HS-27A (cell line): ENCODE measurements around the gene TMPRSS12.
"Not testable (repeated sequence)": the region's sequence is repeated elsewhere in the genome, so short reads cannot be mapped to it uniquely, and the experiment has no call there.

ENCODE experiments used
- DNase-seq: peaks from one replicate; pipeline ENCODE4 v3.0.0-alpha.2; 2012; ENCODE audit warnings: low read depth, missing footprints

Gene TMPRSS12

GRCh38 chr12:50859621-50860310 lies 17.0 kb downstream of the TMPRSS12 start:
- no peak for DNase-seq

- peak; percentile 12 for DNase-seq
These were observed 19.6 kb downstream of the TMPRSS12 start for GRCh38 chr12:50862316-50862715.

- DNase-seq, result no peak
These were observed 22.5 kb downstream of the TMPRSS12 start for GRCh38 chr12:50865266-50865665.

GRCh38 chr12:50868881-50869280 lies 26.2 kb downstream of the TMPRSS12 start:
- DNase-seq, result not testable (repeated sequence)

- DNase-seq, result no peak
These were observed 39.8 kb downstream of the TMPRSS12 start for GRCh38 chr12:50882563-50882962.

GRCh38 chr12:50887191-50887590 lies 44.5 kb downstream of the TMPRSS12 start:
- DNase-seq, result no peak

- DNase-seq, result no peak
These were observed 45.9 kb downstream of the TMPRSS12 start for GRCh38 chr12:50888666-50889065.

GRCh38 chr12:50894241-50894640 lies 51.5 kb downstream of the TMPRSS12 start:
- no peak for DNase-seq

- DNase-seq, result no peak
These were observed 59.0 kb downstream of the TMPRSS12 start for GRCh38 chr12:50901685-50902113.

- not testable (repeated sequence) for DNase-seq
These were observed 65.8 kb downstream of the TMPRSS12 start for GRCh38 chr12:50908479-50908878.

GRCh38 chr12:50912361-50912760 lies 69.6 kb downstream of the TMPRSS12 start:
- DNase-seq, result not testable (repeated sequence)

- no peak for DNase-seq
These were observed 70.5 kb downstream of the TMPRSS12 start for GRCh38 chr12:50913224-50913623.

- no peak for DNase-seq
These were observed 72.3 kb downstream of the TMPRSS12 start for GRCh38 chr12:50914872-50915484.

GRCh38 chr12:50916292-50916691 lies 73.6 kb downstream of the TMPRSS12 start:
- no peak for DNase-seq

GRCh38 chr12:50918584-50919316 lies 76.0 kb downstream of the TMPRSS12 start:
- no peak for DNase-seq

- no peak for DNase-seq
These were observed 80.1 kb downstream of the TMPRSS12 start for GRCh38 chr12:50922820-50923219.

- DNase-seq, result peak; percentile 2
These were observed 80.8 kb downstream of the TMPRSS12 start for GRCh38 chr12:50923361-50924130.

- peak; percentile 17 for DNase-seq
These were observed 81.4 kb downstream of the TMPRSS12 start for GRCh38 chr12:50924131-50924438.

GRCh38 chr12:50924439-50925341 lies 82.0 kb downstream of the TMPRSS12 start:
- peak; percentile 34 for DNase-seq

GRCh38 chr12:50925342-50925651 lies 82.6 kb downstream of the TMPRSS12 start:
- no peak for DNase-seq

- DNase-seq, result no peak
These were observed 83.2 kb downstream of the TMPRSS12 start for GRCh38 chr12:50925920-50926319.

GRCh38 chr12:50926415-50926814 lies 83.7 kb downstream of the TMPRSS12 start:
- no peak for DNase-seq
